Eye (tissue), 1 donor: Measurements from ENCODE around the gene ADGRF4.

Experiments
- DNase-seq: peaks from one replicate; pipeline ENCODE4 v3.0.0-alpha.2; 2015

The ADGRF4 gene

DNA sequence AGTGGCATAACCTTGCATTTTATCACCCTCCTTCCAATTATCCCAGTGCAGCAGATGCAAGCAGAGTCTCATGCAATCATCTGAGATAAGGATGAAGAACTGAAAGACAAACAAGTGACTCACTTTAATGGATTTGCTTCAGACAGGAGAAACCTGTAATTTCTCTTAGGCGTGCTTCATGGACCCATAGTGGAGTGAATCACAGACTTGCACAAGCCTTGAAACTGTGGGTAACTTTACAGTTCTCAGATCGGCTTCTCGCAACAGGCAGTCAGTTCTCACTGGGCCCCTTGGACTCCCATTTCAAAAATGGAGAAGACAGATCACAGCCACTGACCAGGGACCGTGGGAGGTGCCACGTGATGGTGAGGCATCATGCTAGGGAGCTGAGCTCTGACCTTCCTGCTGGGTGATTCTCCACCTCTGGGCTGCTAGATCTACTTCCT, at the start of gene ADGRF4:
ADGRF4 (plus strand) TSS at position 239 of the 446 bp plus-strand sequence. CDS start 8,666 bp downstream, outside the sequence.
- DNase-seq = no peak

DNA sequence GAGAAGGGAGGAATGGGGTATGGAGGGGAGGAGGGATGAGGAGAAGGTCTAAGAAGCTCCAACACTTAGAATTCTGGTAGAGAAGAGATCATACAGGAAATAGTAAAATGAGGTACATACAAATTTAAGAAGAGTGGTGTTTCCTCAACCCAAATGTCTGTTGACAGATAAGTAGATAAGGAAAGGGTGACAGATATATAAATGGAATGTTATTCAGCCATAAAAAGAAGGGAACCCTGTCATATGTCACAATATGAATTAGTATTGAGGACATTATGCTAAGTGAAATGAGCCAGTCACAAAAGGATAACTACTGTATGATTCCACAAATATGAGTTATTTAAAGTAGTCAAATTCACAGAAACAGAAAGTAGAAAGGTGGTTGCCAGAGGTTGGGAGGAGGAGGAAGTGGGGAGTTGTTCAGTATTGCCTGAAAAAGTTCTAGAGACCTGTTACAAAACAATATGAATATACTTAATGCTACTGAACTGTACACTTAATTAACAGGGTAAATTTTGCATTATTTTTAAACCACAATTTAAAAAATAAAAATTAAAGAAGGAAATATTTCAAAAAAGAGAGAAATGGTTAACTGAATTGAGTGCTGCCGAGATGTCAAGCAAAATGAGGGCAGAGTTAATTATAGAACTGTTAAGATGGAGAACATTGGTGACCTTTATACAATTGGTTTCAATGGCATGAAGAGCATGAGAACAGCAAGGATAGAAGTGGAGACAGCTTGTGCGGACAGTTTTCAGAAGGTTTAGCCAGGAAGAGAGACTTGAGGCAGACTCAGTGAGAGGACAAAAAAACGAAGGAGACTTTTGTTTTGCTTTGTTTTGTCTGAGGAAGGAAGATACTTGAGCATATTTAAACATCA, 47.6 kb upstream of the ADGRF4 start:
- no peak for DNase-seq

DNA sequence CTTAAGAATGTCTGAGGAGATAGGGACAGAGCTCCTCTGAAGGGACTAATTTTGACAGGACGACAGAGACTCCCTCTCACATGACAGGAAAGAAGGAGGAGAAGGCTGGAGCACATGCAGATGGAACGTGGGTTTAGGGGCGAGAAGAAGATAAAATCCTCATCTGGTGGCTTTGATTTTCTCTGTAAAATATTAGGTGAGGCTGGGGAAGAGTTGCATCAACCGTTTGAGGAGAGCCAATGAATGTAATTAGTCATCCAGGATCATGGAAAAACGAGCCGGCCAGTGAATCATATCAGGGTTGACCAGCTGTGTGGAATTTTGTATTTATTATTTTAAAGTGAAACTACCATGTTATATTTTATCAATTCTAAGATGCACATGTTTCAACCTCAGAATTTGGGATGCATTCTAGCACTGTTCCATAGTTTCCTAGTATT, 46.9 kb upstream of the ADGRF4 start:
- no peak for DNase-seq

DNA sequence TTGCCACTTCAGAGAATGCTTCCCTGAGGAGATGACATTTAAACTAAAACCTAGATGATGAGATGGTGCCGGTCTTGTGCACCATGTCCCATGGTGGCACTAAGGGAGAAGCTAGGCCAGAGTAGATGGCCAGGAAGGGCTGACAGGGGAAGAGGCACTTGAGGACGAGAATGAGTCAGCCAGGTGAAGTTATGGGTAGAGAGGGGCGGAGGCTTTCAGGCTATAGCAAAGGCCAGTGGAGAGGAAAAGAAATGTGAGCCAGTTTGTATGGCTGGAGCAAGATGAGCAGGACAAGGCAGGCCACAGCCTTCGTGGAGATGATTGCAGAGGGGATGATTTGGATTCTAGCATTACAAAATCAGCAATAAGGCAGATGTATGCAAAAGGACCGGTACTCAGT, 44.7 kb upstream of the ADGRF4 start:
- DNase-seq = no peak

DNA sequence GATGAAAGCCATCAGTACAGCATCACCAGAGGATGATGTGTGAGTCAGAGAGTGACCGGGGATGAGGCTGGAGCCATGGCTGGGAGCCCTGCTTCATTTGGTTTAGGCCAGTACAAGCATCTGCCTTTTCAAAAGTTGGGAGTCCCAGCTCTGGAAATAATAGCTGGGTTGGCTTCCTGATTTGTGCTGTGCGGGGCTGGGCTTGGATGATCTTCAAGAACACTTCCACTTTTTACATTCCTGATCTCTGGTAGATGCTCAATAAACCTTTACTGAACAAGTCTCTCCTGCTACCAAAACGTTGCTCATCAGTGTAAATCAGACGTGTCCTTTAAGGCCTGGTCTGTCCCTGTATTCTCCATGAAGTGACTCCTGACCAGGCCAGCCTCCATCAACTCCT, 44.1 kb upstream of the ADGRF4 start:
- no peak for DNase-seq

GRCh38 chr6:47655719-47656595, 42.4 kb upstream of the ADGRF4 start:
- no peak for DNase-seq

GRCh38 chr6:47661960-47662359, 36.4 kb upstream of the ADGRF4 start:
- no peak for DNase-seq

GRCh38 chr6:47663462-47664216, 34.7 kb upstream of the ADGRF4 start:
- DNase-seq = no peak

DNA sequence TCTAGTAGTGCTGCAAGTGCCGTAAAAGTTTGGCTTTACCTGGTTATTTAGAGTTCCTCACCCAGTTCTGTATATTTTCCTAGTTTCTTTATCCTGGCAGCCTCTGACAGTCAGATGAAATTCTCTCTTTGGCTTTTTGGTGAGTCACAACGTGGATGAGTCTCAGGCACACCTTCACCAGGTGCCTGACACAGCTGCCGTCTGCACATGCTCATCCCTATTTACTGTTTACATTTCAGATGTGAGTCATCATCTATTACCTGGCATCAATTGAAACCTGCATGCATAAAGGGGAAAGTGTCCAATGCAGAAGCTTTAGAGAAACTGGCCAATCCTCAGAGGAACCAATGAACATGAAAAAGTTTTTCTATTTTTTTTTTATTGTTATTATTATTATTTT, 33.3 kb upstream of the ADGRF4 start:
- no peak for DNase-seq

- peak; percentile 72 for DNase-seq
Observed at GRCh38 chr6:47669684-47670513, 28.5 kb upstream of the ADGRF4 start.

DNA sequence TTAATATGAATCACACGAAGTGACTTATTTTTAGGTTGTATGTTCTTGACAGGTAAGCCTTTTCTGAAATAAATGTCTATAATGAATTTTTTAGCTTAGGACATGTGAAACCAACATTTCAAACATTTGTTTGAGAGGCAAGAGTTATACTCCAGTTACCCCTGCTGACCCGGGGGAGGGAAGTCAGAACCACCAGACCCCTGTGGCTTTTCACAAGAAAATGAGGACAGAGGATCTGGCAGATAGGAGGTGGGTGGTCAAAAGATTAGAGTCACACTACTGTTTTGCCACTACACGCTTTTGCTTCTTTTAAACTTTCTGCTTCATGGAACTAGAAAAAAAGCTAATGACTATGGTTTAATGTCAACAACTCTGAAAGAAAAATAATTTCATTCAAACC, 27.5 kb upstream of the ADGRF4 start:
- peak; percentile 20 for DNase-seq

DNA sequence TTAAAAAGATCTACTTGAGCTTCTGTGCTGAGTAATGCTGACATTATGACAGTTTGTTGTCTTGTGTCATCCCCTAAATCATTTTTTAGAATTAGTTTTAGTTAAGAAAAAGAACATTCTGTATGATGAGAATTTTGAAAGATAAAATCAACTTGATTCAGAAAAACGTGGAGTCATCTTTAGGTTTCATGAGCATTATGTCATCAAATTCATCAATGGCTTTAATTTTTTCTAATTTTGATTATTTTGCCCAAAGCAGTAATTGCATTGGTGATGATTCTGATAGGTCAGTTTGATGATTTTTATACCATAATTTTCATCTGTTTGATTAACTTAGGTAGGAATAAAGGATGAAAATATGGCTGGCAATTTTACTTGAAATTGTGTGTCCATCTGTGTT, 26.6 kb upstream of the ADGRF4 start:
- no peak for DNase-seq

DNA sequence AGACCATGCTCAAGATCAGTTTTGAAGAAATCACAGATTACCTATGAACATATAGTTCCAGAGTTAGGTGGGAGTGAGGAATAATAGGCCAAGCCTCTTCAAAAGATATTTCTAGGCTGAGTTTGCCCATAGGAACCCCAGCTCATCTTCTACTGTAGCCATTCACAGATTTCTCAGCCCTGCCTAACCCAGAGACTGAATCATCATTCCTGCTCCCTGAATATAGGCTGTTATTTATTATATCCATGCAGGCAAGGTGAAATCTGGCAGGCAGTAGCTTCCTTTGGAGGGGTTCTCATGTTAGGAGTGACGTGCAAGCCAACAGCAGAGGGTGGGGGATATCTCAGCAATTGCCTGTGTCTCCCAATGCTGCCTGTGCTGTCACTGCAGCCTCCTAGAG, 25.6 kb upstream of the ADGRF4 start:
- no peak for DNase-seq

GRCh38 chr6:47674673-47675072, 23.7 kb upstream of the ADGRF4 start:
- DNase-seq = no peak

DNA sequence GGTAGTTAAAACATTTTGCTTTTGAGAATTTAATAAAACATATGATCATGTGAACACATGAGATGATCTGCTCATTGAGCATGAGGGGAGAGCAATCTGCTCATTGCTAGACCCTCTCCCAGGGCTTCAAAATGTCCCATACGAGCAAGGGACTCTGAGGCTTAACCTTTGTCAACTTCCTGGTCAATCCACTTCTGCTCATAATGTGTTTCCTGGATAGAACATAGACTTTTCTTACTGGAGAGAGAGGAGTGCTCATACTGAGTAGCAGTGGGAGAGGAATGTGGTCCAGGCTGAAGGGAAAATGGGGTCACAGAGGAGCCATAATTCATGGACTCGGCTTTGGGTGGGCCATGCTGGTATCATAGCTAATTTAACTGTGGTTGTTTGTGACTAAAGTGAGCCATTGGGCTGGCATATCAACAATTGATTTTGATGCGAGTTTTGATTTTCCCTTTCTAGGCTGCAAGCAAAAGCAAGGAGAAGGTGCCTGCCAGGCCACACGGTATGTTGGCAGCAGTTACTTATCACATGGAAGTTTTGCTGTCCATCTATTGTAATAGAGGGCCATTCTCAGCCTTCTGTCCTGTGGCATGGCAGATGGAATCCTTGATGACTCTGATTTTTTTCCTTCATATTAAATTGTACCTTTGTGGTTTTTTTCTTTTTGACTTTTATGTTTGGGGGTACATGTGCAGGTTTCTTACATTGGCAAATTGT, 20.8 kb upstream of the ADGRF4 start:
- no peak for DNase-seq

DNA sequence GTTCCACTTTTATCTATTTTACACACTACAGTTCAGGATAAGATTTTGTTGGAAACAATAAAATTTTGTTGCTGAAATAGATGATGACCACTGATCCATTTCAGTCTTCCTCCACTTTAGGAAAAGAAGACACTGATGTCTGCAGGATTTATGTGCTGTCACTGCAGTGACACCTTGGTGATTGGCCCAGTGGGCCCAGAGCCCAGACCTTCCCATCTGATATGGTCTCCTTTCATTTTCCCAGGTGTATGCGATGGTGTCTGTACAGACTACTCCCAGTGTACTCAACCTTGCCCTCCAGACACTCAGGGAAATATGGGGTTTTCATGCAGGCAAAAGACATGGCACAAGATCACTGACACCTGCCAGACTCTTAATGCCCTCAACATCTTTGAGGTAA, 19.6 kb upstream of the ADGRF4 start:
- no peak for DNase-seq

- no peak for DNase-seq
Observed at GRCh38 chr6:47679322-47679906, 19.0 kb upstream of the ADGRF4 start.

DNA sequence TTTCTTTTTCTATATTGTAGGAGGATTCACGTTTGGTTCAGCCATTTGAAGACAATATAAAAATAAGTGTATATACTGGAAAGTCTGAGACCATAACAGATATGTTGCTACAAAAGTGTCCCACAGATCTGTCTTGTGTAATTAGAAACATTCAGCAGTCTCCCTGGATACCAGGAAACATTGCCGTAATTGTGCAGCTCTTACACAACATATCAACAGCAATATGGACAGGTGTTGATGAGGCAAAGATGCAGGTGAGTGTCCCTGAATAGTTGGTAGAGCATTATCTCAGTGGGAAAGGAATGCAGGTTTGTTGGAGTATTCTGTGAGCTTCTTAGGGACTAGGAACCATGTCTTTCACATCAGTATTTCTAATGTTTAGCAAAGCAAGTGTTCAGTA, 18.3 kb upstream of the ADGRF4 start:
- DNase-seq = no peak

GRCh38 chr6:47680724-47681123, 17.7 kb upstream of the ADGRF4 start:
- no peak for DNase-seq

GRCh38 chr6:47681201-47681990, 17.0 kb upstream of the ADGRF4 start:
- no peak for DNase-seq
